DOHH2 (cell line): ENCODE measurements around the gene CENPM.

ENCODE experiments used
- H3F3A ChIP-seq: fragments of 200-600 bp; sonication (generic), shearing (Covaris generic); 2 replicates; pipeline ENCODE4 v1.6.0; 2016; ENCODE audit warnings: antibody characterized with exemption, mild to moderate bottlenecking; ENCODE audit not compliant: control insufficient read depth, insufficient read depth
- H3K27ac ChIP-seq: fragments of 200-600 bp; sonication (generic); 2 replicates; pipeline ENCODE4 v1.5.1; 2014; ENCODE audit warnings: low read depth, mild to moderate bottlenecking, low read length, moderate library complexity
- H3K27me3 ChIP-seq: fragments of 200-600 bp; sonication (generic); 2 replicates; pipeline ENCODE4 v1.6.1; 2014; ENCODE audit warnings: mild to moderate bottlenecking, low read length, mixed read lengths; ENCODE audit not compliant: control insufficient read depth
- H3K36me3 ChIP-seq: fragments of 200-600 bp; sonication (generic); 2 replicates; pipeline ENCODE4 v1.6.1; 2014; ENCODE audit warnings: mild to moderate bottlenecking, low read length, moderate library complexity, mixed read lengths; ENCODE audit not compliant: control insufficient read depth
- H3K4me1 ChIP-seq: fragments of 200-600 bp; sonication (generic); 2 replicates; pipeline ENCODE4 v1.6.1; 2014; ENCODE audit warnings: mild to moderate bottlenecking, low read length, mixed read lengths; ENCODE audit not compliant: control insufficient read depth
- H3K4me2 ChIP-seq: fragments of 200-600 bp; sonication (generic); 2 replicates; pipeline ENCODE4 v1.6.0; 2014; ENCODE audit warnings: mild to moderate bottlenecking, low read length, moderate library complexity
- H3K4me3 ChIP-seq: fragments of 200-600 bp; sonication (generic); 2 replicates; pipeline ENCODE4 v1.5.1; 2014; ENCODE audit warnings: mild to moderate bottlenecking, low read length, mixed read lengths
- H3K79me2 ChIP-seq: fragments of 200-600 bp; sonication (generic); 2 replicates; pipeline ENCODE4 v1.6.1; 2014; ENCODE audit warnings: mild to moderate bottlenecking, low read length, mixed read lengths; ENCODE audit not compliant: control insufficient read depth
- H3K9me2 ChIP-seq: fragments of 200-600 bp; sonication (generic); replicated peaks from 2 replicates; pipeline ENCODE4 v1.6.1; 2014; ENCODE audit warnings: mild to moderate bottlenecking, low read length, mixed read lengths; ENCODE audit not compliant: control insufficient read depth
- H3K9me3 ChIP-seq: fragments of 200-600 bp; sonication (generic); 2 replicates; pipeline ENCODE4 v1.6.1; 2014; ENCODE audit warnings: antibody characterized with exemption, low read length, mixed read lengths; ENCODE audit not compliant: control insufficient read depth, insufficient read depth
- H4K20me1 ChIP-seq: fragments of 200-600 bp; sonication (generic); 2 replicates; pipeline ENCODE4 v1.6.0; 2014; ENCODE audit warnings: low read depth, mild to moderate bottlenecking, antibody characterized with exemption, low read length, moderate library complexity; ENCODE audit not compliant: control insufficient read depth, insufficient read depth
- CTCF ChIP-seq: fragments of 200-600 bp; sonication (generic); IDR thresholded peaks from one replicate; pipeline ENCODE4 v1.5.1; 2014; ENCODE audit warnings: antibody characterized with exemption, mild to moderate bottlenecking, low read depth, low read length; ENCODE audit not compliant: poor library complexity, severe bottlenecking
- EZH2phosphoT487 ChIP-seq: fragments of 200-600 bp; sonication (generic); IDR thresholded peaks from 2 replicates; pipeline ENCODE4 v1.6.1; 2017; ENCODE audit warnings: borderline replicate concordance, mild to moderate bottlenecking, antibody characterized with exemption, low read length, moderate library complexity, mixed read lengths

Gene CENPM

GRCh38 chr22:41943661-41944209 lies 3.2 kb downstream of the CENPM start:
- peaks cover 77% of the 10 kb centered on the region for H3K4me1 ChIP-seq
- H3K79me2 ChIP-seq: peaks cover 90% of the 10 kb centered on the region
- peaks cover 58% of the 10 kb centered on the region for H3F3A ChIP-seq
- peak overlapping the region; percentile 87 for H3K27ac ChIP-seq
- TF ChIP-seq CTCF: no peak
- TF ChIP-seq EZH2phosphoT487: no peak
- H3K9me2 ChIP-seq: no peaks in the 10 kb centered on the region
- peaks cover 72% of the 10 kb centered on the region for H3K36me3 ChIP-seq
- peak overlapping the region; percentile 81 for H3K4me3 ChIP-seq
- no peaks in the 10 kb centered on the region for H3K27me3 ChIP-seq
- no peaks in the 10 kb centered on the region for H3K9me3 ChIP-seq
- peak overlapping the region; percentile 75 for H3K4me2 ChIP-seq
- peaks cover 11% of the 10 kb centered on the region for H4K20me1 ChIP-seq

- Histone ChIP-seq H3K27ac (peak overlapping the region; percentile 95), H4K20me1 (peaks cover 11% of the 10 kb centered on the region)
Measured at GRCh38 chr22:41940832-41941765, 5.9 kb downstream of the CENPM start.

GRCh38 chr22:41939981-41940831 lies 6.7 kb downstream of the CENPM start:
- Histone ChIP-seq H3K27me3 (no peaks in the 10 kb centered on the region), H3K9me3 (no peaks in the 10 kb centered on the region), H3K79me2 (peaks cover 65% of the 10 kb centered on the region), H3K27ac (peak overlapping the region; percentile 95), H3K4me2 (peak overlapping the region; percentile 87), H3F3A (peaks cover 80% of the 10 kb centered on the region), H3K9me2 (no peaks in the 10 kb centered on the region), H3K36me3 (peaks cover 87% of the 10 kb centered on the region), H3K4me1 (peaks cover 95% of the 10 kb centered on the region), H3K4me3 (peak overlapping the region; percentile 70), H4K20me1 (peaks cover 11% of the 10 kb centered on the region)
- TF ChIP-seq CTCF: no peak
- no peak for TF ChIP-seq EZH2phosphoT487

More at GRCh38 chr22:41940832-41941765, 5.9 kb downstream of the CENPM start:
- Histone ChIP-seq H3K9me2 (no peaks in the 10 kb centered on the region), H3K27me3 (no peaks in the 10 kb centered on the region), H3K4me2 (peak overlapping the region; percentile 87), H3F3A (peaks cover 75% of the 10 kb centered on the region), H3K4me1 (peaks cover 86% of the 10 kb centered on the region), H3K36me3 (peaks cover 88% of the 10 kb centered on the region), H3K4me3 (peak overlapping the region; percentile 70), H3K79me2 (peaks cover 68% of the 10 kb centered on the region), H3K9me3 (no peaks in the 10 kb centered on the region)
- TF ChIP-seq EZH2phosphoT487: no peak
- TF ChIP-seq CTCF: peak; percentile 93
